ENCODE measurements around the gene GLMP.

The GLMP gene

DNA sequence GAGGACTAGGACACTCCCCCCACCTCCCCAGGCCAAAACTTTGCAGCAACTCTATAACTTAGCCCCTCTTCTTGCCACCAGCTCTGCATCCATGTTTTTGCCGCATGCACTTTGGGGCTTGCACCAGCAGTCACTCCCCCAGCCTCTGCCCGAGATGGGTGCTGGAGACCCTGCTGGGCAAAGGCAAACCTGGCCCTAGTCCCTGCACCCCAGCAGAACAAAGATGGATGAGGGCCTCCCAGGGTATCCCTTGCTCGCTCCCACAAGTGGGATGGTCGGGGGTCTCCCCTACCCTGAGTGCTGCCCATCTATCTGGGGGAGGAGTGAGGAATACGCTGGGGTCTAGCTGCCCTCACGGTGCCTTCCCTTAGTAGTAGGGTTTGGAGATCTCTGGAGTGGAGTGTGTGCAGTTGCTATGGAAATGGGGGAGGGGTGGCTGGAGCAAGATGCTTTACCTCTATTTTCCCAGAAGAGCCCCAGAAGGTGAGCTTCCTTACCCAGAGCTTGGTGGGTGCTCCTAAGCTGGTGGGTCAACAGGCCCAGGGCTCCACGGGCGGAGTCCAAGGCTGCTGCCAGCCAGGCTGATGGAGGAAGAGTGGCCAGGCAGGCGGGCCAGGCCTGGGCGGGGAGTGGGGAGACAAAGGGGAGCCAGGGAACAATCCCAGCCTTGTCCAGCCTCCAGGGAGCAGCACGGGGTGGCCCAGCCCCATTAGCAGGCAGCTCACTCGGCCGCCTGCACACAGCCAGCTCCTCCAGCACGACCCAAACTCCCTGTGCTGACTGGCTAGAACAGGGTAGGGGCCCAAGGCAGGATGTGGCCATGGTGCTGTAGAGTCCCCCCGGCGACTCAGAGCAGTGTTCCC lies 47.8 kb downstream of the GLMP start, which contains the start of gene PAQR6:
Gene PAQR6, minus strand, starts transcription at position 597 of the 863 bp plus-strand sequence. CDS start 1,325 bp downstream, outside the sequence.
- DNase-seq (ENCODE audit: low read depth): no peak

DNA sequence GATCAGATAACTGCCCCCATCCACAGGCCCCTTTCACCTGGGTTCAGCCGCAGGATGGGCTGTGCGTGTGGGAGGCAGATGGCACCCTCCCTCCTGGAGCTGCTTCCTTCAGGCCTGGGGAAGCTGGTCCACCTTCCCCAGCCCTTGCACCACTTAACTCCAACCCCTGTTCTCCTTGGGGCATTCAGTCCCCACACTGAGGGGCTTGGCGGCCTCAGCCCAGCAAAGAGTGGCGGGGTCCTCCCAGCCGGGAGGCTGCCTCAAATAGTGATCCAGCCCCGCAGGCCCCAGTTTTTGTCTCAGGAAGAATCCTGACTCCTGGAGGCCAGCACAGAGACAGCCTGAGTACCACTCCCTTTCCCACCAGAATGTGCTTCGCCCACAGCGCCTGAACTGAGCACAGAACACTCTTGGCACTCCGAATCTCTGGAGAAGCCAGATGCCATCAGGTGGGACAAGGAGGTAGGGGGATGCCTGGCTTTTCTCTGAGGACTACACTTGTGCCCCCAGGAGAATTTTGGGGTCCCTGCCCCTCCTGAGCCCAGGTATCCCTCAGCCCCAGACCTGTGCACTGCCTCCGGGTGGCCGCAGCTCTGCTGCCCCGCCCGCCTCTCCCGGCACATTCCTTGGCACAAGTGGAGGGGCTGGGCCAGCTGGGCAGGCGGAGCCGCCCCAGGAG lies 48.6 kb downstream of the GLMP start:
- no peak for DNase-seq (ENCODE audit: low read depth)

DNA sequence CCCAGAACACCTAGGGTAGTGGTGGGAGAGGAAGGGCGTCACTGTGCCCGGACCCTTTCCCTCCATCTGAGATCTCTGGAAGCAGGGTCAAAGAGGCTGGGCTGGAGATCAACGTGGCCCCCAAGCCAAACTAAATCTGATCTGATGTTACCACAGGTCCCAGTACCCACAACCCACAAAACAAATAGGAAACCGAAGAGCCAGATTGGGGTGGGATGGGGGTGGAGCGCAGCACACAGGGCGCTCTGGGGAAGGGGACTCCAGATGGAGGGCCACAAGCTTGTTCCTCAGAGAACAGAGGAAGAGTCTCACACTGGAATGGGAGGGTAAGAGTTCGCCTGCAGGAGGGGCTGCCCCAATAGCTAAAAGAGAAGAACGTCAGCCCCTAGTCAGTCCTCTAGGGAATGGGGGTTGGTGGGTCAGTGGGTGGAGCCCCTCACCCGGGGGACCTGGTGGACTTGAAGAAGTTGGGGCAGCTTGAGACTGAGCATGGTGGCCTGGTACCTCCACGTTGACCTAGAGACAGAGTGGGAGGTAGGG lies 49.2 kb downstream of the GLMP start:
- no peak for DNase-seq (ENCODE audit: low read depth)

DNA sequence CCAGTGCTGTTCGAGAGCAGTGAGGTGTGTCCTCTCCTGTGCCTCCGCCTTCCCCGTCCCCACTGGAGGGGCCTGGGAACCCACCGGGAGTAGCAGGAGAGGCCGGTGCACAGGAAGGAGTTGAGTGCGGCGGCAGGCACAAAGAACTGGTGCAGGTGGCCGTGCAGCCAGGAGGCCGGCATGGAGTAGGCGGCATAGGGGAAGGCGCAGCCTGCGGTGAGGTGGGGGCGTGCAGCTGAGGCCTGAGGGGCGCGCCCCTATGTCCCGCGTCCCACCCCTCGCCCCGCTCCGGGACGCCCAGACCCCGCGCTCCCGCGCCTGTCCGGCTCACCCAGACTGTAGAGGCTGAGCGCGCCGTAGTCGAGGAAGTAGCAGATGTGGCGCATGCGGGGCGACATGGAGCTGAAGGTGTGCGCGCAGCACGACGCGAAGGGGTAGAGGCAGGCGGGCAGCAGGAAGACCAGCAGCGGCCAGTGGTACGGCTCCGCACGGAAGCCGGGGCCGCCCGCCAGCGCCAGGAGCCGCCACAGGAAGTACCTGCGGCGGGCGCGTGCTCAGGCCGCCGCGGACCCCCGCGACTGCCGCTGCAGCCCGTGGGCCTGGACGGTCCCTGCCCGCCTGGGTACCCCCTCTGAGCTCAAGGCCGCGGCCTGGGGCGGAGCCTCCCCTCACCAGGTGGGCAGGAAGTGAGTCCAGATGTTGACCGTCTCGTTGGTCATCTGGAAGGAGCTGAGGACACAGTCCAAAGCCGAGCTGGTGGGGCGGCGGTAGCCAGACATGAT lies 49.8 kb downstream of the GLMP start:
- DNase-seq (ENCODE audit: low read depth): no peak

DNA sequence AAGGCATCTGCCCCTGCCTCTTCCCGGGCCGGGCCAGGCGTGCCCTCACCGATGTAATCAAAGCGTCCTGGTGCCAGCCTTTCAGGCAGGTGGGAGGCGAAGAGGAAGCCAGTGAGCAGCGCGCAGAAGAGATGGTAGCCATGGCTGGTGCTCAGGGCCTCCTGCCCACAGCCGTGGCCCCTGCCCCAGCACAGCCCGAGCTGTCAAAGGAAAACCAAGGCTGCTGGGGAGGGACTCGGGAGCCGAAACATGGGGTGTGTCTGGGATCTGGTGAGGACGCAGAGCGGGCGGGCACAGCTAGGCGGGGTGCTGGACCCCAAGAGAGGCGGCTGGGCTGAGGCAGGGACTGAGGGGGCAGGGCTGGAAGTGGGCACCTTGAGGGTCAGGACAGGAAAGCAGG lies 50.8 kb downstream of the GLMP start:
- no peak for DNase-seq (ENCODE audit: low read depth)

DNA sequence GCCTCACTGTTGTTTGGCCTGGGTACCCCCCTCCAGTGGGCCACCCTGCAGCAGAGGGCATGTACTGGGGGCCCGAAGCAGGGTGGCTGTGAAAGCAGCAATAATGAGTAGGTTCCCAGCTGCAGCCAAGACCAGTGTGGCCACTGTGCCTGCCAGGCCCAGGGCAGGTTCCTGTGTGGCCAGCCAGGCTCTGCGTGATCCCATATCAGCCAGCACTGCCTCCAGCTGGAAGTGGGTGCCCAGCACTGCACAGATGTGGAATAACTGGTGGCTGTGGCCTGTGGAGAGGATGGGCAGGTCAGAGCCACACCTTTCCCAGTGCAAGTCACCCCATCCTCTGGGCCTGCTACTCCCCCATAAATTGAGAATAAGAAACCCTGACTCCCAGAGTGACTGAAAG lies 51.4 kb downstream of the GLMP start:
- DNase-seq (ENCODE audit: low read depth): no peak

DNA sequence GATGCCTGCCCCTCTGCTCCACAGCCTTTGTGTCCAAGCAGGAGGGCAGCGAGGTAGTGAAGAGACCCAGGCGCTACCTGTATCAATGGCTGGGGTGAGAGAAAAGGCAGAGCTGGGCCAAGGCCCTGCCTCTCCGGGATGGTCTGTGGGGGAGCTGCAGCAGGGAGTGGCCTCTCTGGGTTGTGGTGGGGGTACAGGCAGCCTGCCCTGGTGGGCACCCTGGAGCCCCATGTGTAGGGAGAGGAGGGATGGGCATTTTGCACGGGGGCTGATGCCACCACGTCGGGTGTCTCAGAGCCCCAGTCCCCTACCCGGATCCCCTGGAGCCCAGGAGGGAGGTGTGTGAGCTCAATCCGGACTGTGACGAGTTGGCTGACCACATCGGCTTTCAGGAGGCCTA lies 52.7 kb downstream of the GLMP start:
- DNase-seq (ENCODE audit: low read depth): no peak

All from stromal cell of bone marrow (primary cell).